GM18870 (cell line): ENCODE measurements around the gene OR10AD1.
A peak's percentile ranks its signal among the peaks of the same experiment; 100 is the strongest.

Experiments
- ATAC-seq: cut with Tn5 transposase; IDR thresholded peaks from one replicate; pipeline ENCODE4 v1.9.1; 2021; ENCODE audit warnings: moderate library complexity; ENCODE audit not compliant: unreplicated experiment

The OR10AD1 gene

GRCh38 chr12:48192861-48193260 is 10.2 kb downstream of the OR10AD1 start:
- no peak for ATAC-seq

DNA sequence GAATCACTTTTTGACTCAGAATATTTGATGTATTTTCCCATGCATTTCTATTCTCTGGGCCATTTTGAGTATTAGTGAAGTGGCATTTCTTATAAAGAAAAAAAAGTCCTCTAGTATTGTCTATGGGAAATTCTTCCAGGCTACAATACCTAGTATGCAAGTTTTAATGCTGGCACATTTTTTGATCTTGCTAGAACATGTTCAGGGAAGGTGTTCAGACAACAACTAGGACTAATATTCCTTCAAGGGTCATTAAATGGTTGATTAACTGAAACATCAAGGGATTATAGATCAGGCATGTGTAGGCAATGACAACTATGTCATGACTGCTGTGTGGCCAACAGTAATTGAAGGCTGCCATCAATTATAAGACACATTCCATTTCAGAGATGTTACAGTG is 12.0 kb downstream of the OR10AD1 start:
- ATAC-seq = no peak

DNA sequence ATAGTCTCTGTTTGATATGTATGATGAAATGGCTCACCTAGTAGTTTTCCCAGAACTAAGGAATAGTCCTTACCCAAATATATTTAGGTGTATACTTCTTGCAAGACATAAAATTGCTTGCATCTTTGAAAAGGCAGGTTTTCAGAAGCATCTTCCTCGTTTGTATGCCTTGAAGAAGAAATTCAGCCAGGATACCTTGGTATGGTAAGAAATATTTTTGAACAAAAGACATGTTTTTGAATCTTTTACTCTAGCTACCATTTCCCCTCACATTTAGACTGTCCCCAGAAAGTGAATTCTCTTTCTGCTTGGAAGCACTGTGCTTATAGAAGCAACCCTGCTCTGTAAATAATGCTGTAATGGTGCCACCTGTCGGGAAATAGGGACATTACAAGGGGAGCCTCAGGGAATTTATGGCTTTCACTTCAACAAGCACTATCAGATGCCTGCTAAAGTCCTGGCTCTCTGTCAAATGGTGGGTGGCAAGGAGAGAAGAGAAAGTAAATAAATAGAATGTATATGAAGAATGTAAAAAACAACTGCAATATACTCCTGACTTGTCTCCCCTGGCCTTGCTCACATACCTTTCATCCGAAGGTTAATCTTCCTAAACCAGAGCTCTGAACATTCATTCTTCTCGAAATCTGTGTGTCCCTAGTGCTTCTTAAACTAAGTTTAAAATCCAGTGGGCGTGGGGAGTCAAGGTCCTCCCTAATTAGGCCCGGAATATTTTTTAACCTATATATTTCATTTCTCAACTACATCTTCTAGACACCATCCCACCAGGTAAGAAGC is 13.6 kb downstream of the OR10AD1 start:
- no peak for ATAC-seq

GRCh38 chr12:48187916-48188695 is 15.0 kb downstream of the OR10AD1 start:
- ATAC-seq = no peak

GRCh38 chr12:48185181-48185919 is 17.7 kb downstream of the OR10AD1 start:
- ATAC-seq = no peak

GRCh38 chr12:48184549-48184922 is 18.6 kb downstream of the OR10AD1 start:
- ATAC-seq = no peak

GRCh38 chr12:48183876-48184548 is 19.1 kb downstream of the OR10AD1 start:
- no peak for ATAC-seq

DNA sequence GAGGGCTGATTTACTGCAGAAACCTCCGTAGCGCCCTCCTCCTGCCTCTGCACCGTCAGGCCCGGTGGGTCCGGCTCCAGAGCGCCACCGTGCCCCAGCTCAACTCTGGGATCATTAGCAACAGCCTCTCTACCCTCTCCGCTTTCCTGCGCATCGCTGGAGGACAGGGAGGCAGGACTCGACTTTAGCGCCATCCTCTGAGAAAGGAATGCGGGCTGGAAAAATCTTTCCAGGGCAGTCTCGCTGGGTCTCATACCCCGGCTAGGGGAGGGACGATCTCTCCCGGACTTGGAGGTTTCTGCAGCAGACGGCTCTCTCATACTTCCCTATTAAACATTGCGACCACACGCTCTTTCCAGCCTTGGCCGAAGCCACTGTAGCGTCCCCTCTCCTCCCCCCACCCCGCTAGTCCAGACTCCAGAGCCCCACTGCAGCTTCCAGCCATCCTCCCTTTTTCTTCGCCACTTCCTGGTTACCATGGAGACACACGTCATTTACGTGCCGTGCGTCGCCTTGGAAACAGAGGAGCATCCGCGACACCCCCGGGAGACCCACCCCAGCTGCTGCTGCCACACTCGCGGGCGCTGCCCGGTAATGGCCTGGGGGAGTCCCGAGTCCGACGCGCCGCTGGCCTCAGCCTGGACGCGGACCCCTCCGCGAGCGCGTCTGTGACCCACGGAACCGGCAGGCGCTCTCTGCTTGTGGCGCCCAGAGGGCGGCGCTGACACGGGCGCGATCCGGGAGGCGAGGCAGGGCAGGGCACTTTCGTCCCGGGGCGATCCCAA is 19.8 kb downstream of the OR10AD1 start, which contains the start of gene CCDC184:
Gene CCDC184, plus strand, starts transcription at position 554 of the 785 bp plus-strand sequence. CDS start 479 bp downstream, outside the sequence.
- peak; percentile 58 for ATAC-seq

DNA sequence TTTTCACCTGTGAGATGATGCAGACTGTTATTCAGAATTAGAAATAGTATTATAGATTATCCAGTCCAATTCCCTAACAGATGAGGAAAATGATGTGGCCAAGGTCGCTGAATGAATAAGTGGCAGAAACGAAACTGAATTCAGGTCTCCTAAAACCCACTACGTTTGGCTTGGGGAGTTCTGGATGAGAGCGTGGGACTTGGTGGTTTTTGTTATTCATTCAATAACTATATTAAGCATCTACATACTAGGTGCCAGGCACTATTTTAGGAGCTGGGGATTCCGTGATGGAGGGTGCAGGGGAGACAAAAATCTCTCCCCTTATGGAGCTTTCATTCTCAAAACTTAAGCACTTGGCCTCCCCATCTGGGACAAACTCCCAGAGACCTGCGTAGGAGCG is 20.5 kb downstream of the OR10AD1 start:
- no peak for ATAC-seq

GRCh38 chr12:48180857-48181495 is 22.1 kb downstream of the OR10AD1 start:
- ATAC-seq = no peak

GRCh38 chr12:48180424-48180823 is 22.7 kb downstream of the OR10AD1 start:
- no peak for ATAC-seq

DNA sequence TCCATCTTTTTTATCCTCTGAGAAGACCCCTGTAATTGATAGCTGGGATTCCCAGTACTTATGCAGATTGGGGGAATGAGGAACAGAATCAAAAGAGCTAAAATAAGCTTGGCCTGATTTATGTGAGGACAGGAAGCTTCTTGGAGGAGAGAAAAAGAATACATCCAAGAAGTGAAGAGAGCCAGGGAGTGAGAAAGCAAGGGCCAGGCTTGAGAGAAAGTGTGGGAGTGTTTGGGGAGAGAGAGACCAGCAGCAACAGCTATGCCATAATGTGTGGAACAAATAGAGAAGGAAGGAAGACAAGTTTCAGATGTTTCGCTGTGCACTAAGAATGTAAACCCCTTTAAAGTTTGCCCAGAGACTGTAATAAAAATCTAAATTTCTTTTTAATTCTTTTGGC is 23.6 kb downstream of the OR10AD1 start:
- ATAC-seq = no peak

- no peak for ATAC-seq
Observed at GRCh38 chr12:48177982-48178381, 25.1 kb downstream of the OR10AD1 start.

DNA sequence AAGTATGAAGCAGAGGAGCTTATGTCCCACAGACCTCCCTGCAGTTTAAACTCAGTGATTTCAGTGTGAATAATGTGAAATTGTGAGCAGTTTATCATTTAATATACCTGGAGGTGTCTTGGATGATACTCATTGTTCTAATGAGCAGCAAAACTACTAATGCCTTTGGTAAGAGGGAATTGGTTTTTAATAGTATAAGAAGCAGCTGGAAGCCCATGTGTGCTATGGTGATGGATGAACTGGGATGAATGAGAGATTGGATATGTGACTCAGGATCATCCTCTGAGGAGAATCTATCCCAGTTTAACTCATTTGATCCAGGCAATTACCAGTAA is 26.7 kb downstream of the OR10AD1 start:
- no peak for ATAC-seq

DNA sequence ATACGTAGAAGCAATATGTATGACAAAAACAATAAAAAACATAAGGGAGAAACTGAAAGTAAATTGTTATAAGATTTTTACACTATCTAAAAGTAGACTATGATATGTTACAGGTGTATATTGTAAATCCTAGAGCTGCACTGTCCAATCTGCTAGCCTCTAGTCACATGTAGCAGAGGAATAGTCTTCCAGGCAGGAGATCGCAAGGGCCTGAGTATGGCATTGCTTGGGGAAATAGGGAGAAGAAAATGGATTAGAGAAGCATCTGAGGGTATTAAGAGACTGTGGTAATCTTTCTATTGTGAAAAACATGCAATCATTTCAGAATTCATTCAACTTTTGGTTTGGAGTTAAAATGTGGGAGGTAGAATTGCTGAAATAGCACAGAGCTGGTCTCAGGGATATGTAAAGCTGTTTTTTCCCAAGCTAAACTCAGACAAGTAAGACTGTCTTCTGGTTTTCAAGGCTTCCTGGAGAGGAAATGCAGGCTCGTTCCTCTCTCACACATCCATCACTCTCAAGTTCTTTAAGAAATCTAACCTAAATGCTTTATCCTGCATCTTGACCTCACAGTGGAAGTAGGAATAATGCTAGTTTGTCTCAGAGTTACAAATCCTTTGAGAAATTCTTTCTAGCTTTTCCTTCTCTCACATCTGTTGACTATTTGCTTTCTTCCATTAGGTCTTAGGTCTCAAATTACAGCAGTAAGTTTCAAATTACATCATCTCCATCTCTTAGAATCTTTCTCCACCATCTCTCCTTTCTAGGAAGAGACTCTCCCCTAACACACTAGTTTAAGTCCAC is 27.3 kb downstream of the OR10AD1 start:
- no peak for ATAC-seq

- ATAC-seq = no peak
Observed at GRCh38 chr12:48169011-48169410, 34.1 kb downstream of the OR10AD1 start.

DNA sequence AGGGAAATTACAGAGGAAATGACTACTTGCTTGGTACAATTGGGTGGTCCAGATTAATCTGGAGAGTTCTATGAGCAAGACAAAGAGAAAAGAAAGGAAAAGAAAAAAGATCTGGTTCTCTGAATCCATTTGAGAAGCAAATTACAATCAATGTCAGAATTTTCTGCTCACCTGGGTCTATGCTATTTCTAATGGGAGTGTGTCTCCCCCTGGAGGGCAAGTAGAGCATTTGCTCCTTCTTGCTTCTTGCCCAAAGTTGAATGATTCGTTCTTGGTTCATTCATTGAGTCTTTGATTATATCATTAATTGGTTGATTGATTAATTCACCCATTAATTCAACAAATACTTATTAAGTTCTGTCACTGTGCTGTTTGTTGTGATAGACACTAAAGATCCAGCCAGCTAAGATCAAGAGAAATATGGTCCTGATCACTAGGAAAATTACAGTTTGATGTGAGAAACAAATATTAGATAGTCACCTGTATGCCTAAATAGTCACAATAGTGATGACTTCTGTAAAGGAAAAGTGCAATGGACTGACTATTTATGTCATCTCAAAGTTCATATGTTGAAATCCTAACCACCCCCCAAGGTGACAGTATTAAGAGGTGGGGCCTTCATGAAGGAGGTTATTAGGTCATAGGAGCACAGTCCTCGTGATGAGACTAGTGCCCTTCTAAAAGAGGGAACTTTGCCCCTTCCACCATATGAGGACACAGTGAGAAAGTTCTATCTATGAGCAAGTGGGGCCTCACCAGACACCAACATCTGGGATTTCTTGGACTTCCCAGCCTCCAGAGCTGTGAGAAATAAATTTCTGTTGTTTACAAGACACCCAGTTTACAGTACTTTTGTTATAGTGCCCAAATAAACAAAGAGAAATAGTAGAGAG is 37.8 kb downstream of the OR10AD1 start:
- no peak for ATAC-seq

DNA sequence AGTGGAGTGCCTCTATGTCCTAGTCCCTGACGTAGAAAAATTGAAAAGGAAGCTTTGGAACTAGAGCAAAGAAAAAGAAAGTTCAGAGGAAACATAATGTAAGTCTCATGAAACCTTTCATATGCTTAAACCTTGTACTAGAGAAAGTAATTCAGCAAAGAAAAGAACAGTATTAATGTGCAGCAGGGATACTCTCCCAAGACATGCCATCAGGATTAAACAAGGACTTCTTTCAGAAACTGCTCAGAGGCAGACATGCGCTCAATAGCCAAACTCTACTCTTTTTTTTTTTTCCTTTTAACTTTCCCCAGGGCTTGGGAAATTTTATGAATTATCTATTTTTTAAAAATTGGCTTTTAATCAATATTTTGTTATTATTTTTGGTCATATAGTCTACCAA is 38.6 kb downstream of the OR10AD1 start:
- ATAC-seq = no peak
